GM21576 (cell line): ENCODE results near the gene IL17B.

Experiments used
- ATAC-seq: cut with Tn5 transposase; IDR thresholded peaks from one replicate; pipeline ENCODE4 v1.9.1; 2021; ENCODE audit warnings: mild to moderate bottlenecking, moderate library complexity; ENCODE audit not compliant: unreplicated experiment

IL17B gene

DNA sequence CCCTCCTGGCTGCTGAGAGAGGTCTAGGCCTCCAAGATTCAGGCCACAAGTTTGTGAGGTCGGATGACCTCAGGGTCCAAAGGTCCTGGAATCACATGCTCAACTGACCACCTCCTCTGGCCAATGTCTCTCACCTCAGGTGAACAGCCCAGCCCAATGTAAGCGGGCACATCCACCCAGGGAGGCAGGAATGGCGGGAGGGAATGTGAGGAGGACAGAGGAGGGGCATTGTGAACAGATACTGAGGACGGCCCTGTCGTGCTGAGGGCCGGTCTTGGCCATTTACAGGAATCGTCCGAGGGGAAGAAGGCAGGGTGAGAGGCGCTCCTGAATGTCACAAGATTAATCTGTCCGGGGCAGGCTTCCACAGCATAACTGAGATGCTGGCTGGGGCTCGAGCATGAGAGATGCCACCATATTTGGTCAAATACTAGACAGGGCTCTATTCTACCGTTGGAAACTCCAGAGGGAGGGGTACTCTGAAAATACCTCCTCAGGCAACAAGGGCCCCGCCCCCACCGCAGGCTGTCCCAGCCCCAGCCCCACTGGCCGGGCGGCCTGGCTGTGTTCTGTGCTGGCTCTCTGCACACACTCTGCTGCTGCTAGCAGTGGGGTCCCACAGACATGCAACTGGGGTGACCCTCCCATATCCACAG is 1.5 kb upstream of the IL17B start:
- no peak for ATAC-seq

DNA sequence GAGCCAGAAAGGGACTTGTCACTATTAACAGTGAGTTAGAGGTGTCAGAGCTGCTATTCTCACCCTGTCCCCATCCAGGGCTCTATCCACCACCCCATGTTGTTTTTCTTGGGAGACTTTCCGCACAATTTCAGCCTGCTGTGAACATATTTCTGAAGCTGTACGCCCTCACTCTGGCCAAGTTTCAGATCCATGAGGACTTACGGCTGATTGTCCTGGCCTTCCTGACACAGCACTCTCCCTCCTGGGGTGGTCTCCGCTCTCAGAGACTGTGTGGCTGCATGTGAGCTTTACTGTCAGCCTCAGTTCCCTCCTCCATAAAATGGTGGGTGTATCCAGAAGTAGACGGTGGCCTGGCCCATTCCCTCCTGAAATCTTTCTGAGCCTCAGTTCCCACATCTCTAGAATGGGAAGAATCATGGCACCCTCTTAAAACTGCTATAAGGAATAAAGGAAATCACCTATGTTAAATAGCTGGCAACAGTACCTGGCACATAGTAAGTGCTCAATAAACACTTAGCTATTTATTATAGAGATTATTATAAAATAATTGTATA is 804 bp upstream of the IL17B start:
- no peak for ATAC-seq

DNA sequence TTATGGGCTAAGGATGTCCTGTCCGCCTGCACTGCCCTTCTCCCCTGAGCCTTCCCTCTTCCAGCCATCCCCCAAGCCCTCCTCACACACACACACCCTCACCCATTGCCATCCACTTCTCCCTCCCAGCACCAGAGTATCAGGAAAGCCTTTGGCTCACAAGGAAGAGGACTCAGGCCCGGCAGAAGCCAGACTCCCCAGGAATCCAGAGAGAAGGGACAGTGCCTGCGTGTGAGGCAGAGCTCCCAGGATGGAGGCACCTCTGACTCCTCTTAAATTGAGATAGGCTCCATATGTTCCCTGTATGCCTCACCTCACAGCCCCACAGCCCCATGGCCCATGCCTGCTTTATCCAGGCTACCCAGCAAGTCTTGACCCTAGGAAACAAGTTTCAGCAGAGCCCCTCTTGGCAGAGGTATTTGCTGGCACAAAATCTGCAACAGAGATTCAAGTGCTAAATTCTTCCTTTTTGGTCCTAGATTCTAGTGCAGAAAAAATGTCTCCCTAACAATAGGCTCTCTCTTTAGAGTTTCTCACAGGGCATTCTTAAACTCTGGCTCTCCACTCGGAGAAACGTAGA is 761 bp downstream of the IL17B start:
- no peak for ATAC-seq

DNA sequence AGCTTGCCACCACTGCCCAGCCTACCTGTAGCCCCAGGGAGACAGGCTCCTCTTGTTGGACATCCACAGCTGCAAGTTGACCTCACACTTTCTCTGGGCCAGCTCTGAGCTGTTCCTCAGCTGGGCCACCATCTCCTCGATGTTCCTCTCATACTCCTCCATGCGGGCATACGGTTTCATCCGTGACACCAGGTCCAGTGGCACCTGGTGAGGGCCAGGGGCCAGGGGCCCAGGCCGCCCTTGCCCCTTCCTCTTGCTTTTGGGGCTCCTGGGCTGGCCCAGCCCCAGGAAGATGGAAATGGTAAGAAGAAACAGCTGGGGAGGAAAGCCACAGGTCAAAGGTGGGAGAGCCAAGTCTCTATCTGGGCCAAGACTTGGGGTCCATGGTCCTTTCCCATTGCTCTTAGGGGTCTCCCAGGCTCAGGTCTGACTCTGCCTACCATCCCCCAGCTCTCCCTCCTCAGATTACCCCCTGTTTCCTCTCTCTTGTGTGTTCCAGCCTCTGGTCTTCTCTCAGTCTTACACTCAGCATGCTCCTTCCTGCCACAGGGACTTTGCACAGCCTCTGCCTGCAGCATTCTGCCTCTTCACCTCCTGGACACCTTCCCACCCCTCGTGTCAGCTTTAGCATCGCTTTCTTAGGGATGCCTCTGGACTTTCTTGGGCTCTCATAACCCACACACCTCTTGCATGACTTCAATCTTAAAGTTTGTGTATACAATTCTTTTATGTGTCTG is 2.2 kb downstream of the IL17B start:
- ATAC-seq, result no peak

DNA sequence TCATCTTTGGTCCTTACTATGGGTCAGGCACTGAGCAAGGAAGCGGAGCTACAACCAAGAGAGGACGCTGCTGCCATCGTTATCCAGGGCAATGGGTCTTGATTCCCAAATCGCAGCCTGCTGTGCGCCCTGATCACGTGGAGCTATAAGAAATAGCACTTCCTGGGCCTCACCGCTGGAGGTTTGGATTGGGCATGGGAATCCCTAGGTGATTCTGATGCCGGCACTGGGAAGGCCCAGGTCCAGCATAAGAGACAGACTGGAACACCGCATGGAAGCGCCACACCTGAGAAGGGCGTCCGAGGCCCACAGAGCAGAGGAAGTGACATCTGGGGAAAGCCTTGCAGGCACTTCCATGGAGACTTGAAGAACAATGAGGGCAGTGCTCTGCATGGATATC is 3.0 kb downstream of the IL17B start:
- no peak for ATAC-seq

DNA sequence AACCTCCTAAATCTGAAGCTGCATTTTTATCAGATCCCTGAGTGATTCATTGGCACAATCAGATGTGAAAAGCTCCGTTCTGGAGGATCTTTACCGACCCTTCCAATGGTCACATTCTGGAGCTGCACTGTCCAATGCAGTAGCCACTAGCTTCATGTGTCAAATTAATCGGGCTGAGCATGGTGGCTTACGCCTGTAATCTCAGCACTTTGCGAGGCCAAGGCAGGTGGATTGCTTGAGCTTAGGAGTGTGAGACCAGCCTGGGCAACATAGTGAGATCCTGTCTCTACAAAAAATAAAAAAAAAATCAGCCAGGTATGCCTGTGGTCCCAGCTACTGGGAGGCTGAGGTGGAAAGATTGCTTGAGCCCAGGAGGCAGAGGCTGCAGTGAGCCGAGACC is 3.7 kb downstream of the IL17B start:
- ATAC-seq, result no peak

DNA sequence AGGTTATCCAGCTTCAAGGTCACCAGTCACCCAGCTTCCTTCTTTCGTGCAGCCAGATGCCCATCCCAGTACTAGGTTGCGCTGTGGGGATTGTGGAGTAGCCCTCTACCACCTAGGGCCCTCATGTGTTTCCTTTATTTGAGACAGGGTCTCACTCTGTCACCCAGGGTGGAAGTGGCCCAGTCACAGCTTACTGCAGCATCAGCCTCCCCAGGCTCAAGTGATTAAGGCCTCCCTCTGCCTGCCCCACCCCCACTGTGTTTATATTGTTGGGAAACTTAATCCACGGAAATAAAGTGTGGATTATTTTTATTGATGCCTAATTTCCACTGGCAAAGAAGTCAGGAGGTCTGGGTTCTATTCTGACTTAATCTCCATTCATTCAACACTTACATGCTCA is 4.3 kb downstream of the IL17B start:
- ATAC-seq, result no peak

DNA sequence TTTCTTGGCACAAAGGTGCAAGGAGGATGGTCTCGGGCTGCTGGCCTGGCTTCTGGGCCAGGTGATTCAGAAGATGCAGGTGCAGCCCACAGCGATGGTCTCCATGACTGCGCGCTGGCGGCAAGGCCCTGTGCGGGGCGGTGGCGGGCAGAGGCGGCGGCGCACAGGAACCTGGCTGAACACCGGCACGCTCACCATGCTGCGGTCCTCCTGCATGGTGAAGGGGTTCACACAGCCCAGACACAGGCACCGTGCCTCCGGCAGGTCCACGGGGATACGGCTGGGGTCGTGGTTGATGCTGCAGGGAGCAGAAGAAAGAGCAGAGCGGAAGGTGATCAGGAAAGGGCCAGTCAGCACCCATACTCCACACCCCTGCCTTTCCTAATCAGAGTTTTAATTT is 4.8 kb downstream of the IL17B start:
- ATAC-seq, result no peak

DNA sequence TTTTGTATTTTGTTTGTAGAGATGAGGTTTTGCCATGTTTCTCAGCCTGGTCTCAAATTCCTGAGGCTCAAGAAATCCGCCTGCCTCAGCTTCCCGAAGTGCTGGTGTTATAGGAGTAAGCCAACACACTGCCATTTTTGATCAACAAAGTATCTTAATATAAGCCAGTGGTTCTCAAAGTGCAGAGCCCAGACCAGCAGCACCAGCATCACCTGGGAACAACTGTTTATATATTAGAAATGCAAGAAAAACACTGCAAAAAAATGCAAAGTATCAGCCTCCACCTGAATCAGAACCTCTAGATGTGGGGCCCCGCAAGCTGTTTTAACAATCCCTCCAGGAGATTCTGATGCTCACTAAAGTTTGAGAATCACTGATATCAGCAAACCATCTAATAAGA is 6.2 kb downstream of the IL17B start:
- ATAC-seq, result no peak

DNA sequence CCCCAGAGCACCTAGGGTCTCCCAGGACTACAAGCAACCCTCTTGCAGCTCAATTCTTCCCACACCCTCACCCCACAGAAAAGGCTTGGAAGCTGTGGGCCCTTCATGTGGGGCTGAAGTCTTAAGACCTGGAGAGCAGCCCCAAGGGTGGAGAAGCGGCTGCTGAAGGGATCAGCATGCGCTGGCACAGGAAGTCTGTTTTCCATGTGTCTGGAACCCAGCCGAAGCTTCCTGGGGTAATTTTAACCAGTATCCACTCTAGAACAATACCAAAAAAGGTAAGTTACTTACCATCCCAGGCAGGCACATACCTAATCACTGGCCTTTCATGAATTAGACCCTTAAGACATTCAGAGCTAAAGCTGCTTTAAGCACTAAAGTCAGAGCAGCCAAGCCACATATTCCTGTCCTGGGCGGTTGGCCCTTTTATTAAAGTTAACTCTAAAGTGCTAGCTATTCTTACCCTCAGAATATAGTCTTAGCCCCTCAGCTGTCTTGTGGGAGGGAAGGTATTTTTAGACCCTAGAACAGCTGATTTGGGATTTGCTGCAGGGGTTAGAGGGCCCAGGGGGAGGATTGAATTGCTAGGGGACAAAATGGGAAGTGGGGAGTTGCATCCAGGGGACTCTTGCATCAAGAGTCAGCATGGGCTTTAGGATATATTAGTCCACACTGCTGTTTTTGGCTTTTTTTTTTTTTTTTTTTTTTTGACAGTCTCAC is 6.9 kb downstream of the IL17B start:
- no peak for ATAC-seq

DNA sequence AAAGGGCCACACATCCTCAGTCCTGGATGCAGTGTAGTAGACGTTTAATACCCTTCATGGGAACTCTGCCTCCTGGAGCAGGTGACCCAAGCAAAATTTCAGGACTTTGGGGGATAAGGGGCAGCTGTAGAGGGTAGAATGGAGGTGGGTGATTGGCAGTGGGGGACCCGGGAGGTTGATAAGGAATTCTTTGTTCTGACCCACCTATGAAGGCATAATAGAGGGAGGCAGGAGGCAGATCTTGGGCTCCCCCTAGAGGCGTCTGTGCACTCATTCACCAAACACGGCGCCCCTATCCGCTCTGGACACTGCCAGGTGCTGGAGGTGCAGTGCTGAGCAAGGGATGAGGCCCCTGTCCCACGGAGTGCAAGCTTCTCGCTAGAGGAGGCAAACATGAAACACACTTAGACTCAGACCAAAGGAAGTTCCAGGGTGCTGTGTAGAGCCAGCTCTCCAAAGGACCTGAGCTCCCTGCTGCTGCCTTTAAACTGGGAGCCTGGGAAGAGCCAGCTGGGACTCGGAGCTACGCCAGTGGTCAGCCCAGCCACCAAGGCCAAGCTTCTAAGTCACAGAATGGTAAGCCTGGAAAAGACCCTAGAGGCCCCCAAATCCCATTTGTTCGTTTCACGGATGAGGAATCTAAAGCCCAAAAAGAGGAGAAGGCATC is 7.7 kb downstream of the IL17B start:
- peak; percentile 79 for ATAC-seq

DNA sequence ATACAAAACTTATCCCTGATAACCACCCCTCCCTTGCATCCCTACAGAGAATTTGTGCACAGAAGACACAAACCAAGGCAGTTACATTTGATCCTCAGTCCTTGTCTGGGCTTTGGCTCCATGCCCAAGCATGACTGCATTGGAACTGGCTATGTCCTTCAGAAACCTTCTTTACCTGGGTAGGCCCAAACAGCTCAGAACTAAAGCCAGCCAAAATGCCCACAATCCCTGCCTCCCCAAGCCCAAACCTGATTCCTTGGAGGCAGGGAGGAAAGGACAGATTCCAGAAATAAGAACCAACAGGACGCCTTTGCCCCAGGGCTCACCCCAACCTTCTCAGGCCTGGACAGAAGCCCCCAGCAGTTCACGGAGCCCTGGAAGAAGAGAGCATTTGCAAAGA is 8.2 kb downstream of the IL17B start:
- ATAC-seq, result no peak

DNA sequence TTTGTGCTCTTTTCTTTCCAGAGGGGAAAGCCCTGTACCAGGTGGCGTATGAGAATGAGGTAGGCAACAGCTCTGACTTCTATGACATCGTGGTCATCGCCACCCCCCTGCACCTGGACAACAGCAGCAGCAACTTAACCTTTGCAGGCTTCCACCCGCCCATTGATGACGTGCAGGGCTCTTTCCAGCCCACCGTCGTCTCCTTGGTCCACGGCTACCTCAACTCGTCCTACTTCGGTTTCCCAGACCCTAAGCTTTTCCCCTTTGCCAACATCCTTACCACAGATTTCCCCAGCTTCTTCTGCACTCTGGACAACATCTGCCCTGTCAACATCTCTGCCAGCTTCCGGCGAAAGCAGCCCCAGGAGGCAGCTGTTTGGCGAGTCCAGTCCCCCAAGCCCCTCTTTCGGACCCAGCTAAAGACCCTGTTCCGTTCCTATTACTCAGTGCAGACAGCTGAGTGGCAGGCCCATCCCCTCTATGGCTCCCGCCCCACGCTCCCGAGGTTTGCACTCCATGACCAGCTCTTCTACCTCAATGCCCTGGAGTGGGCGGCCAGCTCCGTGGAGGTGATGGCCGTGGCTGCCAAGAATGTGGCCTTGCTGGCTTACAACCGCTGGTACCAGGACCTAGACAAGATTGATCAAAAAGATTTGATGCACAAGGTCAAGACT is 11.0 kb downstream of the IL17B start:
- ATAC-seq, result no peak

DNA sequence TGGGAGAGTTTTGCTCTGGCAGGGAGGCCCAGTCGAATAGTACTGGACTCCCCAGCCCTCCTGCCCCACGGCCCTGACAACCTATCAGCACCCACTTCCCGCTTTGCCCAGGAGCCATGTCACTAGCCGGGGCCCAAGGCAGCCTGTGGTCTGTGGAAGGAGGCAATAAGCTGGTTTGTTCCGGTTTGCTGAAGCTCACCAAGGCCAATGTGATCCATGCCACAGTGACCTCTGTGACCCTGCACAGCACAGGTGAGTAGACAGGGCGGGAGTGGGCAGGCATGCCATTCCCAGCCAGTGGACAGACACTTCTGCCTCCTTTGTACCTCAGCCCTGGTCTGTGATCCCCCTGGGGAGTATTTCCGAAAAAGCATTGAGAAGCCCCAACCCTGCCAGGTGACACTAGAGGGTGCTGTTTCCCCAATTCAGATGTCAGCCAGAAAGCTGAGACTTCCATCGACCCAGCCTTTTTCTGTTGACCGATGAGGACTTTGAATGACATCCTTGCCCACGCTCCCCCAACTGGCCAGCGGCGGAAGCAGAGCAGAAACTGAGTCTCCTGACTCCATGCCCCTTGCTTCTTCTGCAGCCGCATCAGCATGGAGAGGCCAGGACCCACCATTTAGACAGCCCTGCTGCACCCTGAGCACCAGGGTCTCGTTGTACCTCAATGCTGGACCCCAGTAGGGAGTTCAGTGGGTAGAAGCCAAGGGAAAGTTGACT is 11.7 kb downstream of the IL17B start:
- ATAC-seq, result peak; percentile 50

DNA sequence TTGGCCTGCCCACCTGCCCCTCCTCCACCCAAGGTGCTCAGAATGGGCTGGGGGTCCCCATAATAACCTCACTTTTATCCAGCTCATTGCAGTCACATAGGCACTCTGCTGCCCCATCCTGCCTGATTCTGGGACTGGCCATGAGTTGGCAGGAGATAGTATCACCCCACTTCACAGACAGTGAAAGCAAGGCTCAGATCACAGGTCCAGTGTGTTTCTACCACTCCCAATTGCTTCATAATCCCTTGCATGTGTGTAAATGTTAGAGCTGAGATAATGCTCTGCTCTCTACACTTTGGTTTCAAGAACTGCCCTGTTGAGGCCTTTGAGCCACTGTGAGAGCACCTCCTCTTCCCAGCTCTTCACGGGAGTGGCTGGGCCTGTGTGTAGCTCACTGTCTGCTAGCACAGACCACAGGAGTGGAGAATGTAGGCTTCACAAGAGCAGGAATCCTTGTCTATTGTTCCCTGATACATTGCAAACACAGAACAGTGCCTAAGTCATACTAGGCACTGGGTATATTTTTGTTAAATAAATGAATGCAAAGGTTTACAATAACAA is 12.8 kb downstream of the IL17B start:
- ATAC-seq, result no peak

DNA sequence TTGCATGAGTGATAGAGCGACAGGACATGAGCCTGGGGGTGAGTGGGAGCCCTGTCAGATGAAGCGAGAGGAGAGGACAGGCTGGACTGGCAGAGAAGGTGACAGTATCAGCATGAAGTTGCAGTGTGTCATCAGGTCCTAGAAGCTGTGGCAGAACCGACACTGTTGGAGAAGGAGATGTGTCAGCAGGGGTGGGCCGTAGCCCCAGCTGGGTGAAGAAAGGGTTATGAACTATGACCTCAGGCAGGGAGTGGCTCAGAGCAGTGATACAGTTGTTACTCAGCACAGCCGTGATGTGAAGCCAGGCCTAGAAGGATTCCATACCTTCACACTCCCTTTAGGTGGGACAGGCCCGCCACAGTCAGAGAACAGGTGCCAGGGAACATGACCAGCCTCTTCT is 13.7 kb downstream of the IL17B start:
- ATAC-seq, result no peak

DNA sequence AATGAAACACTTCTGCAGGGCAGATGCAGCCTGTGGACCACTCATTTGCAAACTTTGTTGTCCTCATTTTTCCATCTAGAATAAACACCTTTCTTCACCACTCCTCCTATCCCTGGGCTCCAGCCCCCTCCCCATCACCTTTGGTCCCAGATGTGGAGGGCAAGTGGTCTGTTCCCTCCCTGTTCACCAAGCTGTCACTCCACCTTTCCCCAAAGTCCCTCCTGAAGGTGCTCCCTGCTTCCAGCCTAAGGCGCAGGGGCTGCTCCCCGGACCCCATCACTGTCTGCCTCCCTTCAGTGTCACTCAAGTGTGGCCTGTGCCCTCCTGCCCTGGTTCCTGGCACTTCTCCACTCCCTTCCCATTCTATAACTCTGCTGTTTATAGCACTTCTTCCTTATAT is 14.4 kb downstream of the IL17B start:
- ATAC-seq, result no peak

DNA sequence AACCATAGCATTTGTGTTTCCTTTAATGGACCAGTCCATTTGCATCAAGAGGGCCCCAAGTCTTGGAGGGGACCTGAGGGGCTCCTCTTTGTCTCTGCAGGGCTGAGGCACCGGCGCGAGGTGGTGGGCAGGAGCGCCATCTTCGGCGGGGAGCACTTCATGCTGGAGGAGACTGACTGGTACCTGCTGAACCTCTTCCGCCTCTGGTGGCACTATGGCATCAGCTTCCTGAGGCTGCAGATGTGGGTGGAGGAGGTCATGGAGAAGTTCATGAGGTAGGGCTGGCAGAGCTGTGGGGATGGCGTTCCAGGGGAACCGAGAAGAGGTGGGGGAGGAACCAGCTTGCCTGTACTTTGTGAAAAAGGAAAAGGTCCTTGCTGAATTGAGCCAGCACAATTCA is 15.2 kb downstream of the IL17B start:
- no peak for ATAC-seq

DNA sequence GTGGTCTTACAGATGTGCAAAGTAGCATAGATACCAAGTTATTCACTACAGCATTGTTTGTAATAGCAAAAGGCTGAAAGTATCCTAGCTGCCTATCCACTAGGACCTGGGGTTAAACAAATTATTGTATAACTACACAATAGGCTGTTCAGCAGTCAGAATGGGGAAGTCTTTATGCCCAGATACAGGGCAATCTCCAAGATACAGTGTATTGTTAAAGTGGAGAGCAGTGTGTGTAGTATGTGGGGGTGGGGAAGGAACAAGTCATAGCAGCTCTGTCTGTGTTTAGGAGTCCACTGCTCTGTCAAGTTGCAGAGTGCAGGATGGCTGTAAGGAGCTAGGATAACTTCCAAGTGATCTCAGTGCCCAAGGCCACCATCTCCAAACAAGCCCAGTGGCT is 15.7 kb downstream of the IL17B start:
- no peak for ATAC-seq
